ENCODE results near the gene ROCK1. TPM values are rescaled to one million over a fixed set of nuclear protein-coding genes. Genes with fewer than 3 reads are reported as not detected.

The ROCK1 gene
- total RNA-seq, 1 experiment from 2014 or later: 36.2 TPM

DNA sequence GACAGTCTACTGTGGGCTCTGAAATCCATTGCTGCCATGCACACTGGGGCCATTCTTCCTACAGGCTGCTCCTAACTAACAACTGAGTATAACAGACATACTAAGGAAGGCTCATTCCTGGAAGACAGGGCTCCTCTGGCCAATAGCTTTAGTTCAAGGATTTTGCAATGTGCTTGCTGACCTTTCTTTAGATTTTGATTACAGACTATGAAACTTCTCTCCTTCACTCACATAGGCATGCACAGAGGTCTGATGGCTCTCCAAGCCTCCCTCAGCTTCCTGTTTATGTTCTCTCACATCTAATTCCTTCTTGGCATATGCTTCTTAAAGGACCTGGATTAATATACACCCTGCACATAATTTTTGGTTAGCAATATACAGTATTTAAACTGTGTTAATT lies 34.4 kb upstream of the ROCK1 start:
- H3K9me3 ChIP-seq (ENCODE audit: control insufficient read depth, insufficient read depth, low read depth, low read length): no peaks in the 10 kb centered on the region
- BruUV-seq (replicated peaks): no TSS peak
- POLR2A ChIA-PET: no interaction called here
- ATAC-seq (no peak), DNase-seq (ENCODE audit: low read depth, low spot score) (no peak)
- no peak overlapping the region for H3K4me3 ChIP-seq (ENCODE audit: low read depth in 2 of 2, low read length in 2 of 2)
- no peak overlapping the region for H3K27ac ChIP-seq (ENCODE audit: low read length)
- H3K27me3 ChIP-seq (ENCODE audit: control insufficient read depth, insufficient read depth, low read length): no peaks in the 10 kb centered on the region
- CTCF ChIA-PET: no interaction called here
- intact Hi-C loops (cut with micrococcal nuclease; ENCODE audit: unreplicated experiment) (no loop called here), in situ Hi-C loops (cut with HindIII; ENCODE audit: low pct_unique_long_range_greater_than_20kb, low sequenced_read_pairs) (no loop called here)
- TF ChIP-seq SIN3A (IDR thresholded peaks at IDR 0.05; ENCODE audit: borderline replicate concordance, insufficient read depth, low read depth, low read length) (no peak), TCF7L2 (IDR thresholded peaks at IDR 0.05; ENCODE audit: low read depth, low read length) (no peak), POLR2AphosphoS5 (IDR thresholded peaks at IDR 0.05; ENCODE audit: low read depth, low read length) (no peak)
- TF ChIP-seq, protein P1, sequence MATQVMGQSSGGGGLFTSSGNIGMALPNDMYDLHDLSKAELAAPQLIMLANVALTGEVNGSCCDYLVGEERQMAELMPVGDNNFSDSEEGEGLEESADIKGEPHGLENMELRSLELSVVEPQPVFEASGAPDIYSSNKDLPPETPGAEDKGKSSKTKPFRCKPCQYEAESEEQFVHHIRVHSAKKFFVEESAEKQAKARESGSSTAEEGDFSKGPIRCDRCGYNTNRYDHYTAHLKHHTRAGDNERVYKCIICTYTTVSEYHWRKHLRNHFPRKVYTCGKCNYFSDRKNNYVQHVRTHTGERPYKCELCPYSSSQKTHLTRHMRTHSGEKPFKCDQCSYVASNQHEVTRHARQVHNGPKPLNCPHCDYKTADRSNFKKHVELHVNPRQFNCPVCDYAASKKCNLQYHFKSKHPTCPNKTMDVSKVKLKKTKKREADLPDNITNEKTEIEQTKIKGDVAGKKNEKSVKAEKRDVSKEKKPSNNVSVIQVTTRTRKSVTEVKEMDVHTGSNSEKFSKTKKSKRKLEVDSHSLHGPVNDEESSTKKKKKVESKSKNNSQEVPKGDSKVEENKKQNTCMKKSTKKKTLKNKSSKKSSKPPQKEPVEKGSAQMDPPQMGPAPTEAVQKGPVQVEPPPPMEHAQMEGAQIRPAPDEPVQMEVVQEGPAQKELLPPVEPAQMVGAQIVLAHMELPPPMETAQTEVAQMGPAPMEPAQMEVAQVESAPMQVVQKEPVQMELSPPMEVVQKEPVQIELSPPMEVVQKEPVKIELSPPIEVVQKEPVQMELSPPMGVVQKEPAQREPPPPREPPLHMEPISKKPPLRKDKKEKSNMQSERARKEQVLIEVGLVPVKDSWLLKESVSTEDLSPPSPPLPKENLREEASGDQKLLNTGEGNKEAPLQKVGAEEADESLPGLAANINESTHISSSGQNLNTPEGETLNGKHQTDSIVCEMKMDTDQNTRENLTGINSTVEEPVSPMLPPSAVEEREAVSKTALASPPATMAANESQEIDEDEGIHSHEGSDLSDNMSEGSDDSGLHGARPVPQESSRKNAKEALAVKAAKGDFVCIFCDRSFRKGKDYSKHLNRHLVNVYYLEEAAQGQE (IDR thresholded peaks at IDR 0.05; ENCODE audit: insufficient read depth in 1 of 2, low read depth in 2 of 2, low read length in 1 of 2): no peak
- TF ChIP-seq, protein P2, sequence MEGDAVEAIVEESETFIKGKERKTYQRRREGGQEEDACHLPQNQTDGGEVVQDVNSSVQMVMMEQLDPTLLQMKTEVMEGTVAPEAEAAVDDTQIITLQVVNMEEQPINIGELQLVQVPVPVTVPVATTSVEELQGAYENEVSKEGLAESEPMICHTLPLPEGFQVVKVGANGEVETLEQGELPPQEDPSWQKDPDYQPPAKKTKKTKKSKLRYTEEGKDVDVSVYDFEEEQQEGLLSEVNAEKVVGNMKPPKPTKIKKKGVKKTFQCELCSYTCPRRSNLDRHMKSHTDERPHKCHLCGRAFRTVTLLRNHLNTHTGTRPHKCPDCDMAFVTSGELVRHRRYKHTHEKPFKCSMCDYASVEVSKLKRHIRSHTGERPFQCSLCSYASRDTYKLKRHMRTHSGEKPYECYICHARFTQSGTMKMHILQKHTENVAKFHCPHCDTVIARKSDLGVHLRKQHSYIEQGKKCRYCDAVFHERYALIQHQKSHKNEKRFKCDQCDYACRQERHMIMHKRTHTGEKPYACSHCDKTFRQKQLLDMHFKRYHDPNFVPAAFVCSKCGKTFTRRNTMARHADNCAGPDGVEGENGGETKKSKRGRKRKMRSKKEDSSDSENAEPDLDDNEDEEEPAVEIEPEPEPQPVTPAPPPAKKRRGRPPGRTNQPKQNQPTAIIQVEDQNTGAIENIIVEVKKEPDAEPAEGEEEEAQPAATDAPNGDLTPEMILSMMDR (IDR thresholded peaks at IDR 0.05): no peak
- H3K4me1 ChIP-seq (ENCODE audit: control insufficient read depth, insufficient read depth, low read length): no peaks in the 10 kb centered on the region
- H3K36me3 ChIP-seq (ENCODE audit: control insufficient read depth, insufficient read depth, low read length): no peaks in the 10 kb centered on the region

DNA sequence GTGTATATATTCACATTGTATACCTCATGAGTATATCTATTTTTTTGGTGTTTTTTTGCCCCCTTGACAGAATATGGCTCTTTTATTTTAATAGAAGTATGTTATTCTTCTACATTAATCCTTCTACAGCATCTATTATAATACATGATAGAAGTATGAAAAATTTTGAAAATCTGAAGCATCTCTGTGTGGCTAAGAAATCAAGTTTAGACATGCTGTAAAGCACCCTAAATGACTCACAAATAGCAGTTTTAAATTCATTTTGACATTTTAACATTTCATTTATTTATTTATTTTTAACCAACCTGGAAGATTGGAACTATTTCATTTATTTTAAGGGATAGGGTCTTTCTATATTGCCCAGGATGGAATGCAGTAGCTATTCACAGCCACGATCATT lies 33.8 kb upstream of the ROCK1 start:
- in situ Hi-C loops (cut with HindIII; ENCODE audit: low pct_unique_long_range_greater_than_20kb, low sequenced_read_pairs) (no loop called here), intact Hi-C loops (cut with micrococcal nuclease; ENCODE audit: unreplicated experiment) (no loop called here)
- no TSS peak for BruUV-seq (replicated peaks)
- no peak for ATAC-seq
- DNase-seq (ENCODE audit: low read depth, low spot score): no peak
- H3K27me3 ChIP-seq (ENCODE audit: control insufficient read depth, insufficient read depth, low read length): no peaks in the 10 kb centered on the region
- TF ChIP-seq, protein P1 (IDR thresholded peaks at IDR 0.05; ENCODE audit: insufficient read depth in 1 of 2, low read depth in 2 of 2, low read length in 1 of 2): no peak
- TF ChIP-seq POLR2AphosphoS5 (IDR thresholded peaks at IDR 0.05; ENCODE audit: low read depth, low read length) (no peak), SIN3A (IDR thresholded peaks at IDR 0.05; ENCODE audit: borderline replicate concordance, insufficient read depth, low read depth, low read length) (no peak), TCF7L2 (IDR thresholded peaks at IDR 0.05; ENCODE audit: low read depth, low read length) (no peak)
- TF ChIP-seq, protein P2 (IDR thresholded peaks at IDR 0.05): no peak
- H3K4me3 ChIP-seq (ENCODE audit: low read depth in 2 of 2, low read length in 2 of 2): no peak overlapping the region
- ChIA-PET POLR2A (interaction anchor here (0.6 kb wide), 1 partner anchor 586 kb away, joined by 4 read pairs; no protein-coding TSS in a partner anchor), CTCF (no interaction called here)
- no peaks in the 10 kb centered on the region for H3K36me3 ChIP-seq (ENCODE audit: control insufficient read depth, insufficient read depth, low read length)
- H3K9me3 ChIP-seq (ENCODE audit: control insufficient read depth, insufficient read depth, low read depth, low read length): no peaks in the 10 kb centered on the region
- H3K27ac ChIP-seq (ENCODE audit: low read length): no peak overlapping the region
- no peaks in the 10 kb centered on the region for H3K4me1 ChIP-seq (ENCODE audit: control insufficient read depth, insufficient read depth, low read length)

Measured in Panc1 (cell line).